WI38 (cell line): ENCODE results near the gene TUBAL3.

Experiments used
- H3K4me3 ChIP-seq: 2 replicates; pipeline ENCODE4 v1.5.1; 2011; ENCODE audit warnings: low read depth, mild to moderate bottlenecking, control low read depth, low read length
- TF ChIP-seq, protein P1 (sequence below): IDR thresholded peaks from 2 replicates; pipeline ENCODE4 v1.5.1; 2012; ENCODE audit warnings: low read depth, mild to moderate bottlenecking, control low read depth, low read length

TUBAL3 gene

DNA sequence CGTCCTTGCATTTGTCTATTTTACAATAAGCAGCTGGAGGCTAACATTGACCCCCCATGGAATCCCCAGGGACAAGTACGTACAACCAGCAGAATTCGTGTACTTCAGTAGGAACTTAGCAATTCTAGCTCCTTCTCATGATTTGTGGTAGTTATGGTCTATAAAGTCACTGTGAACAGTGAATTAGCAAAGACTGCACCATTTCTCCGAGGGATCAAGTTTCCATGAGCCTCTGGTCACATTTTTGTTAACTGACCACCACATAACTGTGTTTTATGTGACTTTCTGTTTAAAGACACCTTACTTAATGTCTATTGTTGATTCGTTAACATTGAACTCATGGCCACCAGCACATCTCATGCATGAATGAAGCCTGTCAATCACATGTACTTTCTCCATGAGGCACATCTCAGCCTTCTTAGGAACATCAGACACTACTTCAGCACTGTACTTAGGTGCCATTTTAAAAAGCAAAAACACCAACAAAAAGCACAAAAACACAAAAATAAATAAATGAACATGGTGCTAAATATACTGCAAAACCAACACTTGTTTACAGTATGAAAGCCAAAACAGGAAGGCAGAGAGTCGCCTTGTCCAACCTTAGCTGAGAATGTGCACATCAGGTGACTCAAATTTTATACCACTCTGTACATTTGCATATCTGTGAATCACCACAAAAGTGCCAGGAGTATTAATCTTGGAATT is 48.9 kb downstream of the TUBAL3 start:
- TF ChIP-seq, protein P1, sequence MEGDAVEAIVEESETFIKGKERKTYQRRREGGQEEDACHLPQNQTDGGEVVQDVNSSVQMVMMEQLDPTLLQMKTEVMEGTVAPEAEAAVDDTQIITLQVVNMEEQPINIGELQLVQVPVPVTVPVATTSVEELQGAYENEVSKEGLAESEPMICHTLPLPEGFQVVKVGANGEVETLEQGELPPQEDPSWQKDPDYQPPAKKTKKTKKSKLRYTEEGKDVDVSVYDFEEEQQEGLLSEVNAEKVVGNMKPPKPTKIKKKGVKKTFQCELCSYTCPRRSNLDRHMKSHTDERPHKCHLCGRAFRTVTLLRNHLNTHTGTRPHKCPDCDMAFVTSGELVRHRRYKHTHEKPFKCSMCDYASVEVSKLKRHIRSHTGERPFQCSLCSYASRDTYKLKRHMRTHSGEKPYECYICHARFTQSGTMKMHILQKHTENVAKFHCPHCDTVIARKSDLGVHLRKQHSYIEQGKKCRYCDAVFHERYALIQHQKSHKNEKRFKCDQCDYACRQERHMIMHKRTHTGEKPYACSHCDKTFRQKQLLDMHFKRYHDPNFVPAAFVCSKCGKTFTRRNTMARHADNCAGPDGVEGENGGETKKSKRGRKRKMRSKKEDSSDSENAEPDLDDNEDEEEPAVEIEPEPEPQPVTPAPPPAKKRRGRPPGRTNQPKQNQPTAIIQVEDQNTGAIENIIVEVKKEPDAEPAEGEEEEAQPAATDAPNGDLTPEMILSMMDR: no peak
- H3K4me3 ChIP-seq: no peak overlapping the region

DNA sequence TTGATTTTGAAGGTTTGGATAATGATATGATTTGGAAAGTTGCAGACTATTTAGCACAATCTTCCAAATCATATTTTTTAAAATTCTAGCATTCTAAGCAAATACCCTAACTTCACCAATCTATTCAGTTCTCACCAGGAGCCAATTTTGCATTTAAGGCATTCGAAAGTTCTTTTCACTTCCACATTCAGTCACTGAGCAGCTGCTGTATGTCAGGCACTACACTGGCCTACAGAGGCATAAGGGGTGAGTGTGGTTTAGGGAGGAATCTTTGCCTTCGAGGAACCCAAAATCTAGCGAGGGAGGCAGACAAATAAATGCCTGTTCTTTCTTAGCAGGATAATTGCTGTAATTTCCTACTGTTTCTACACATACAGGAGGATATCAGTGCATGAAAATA is 50.6 kb downstream of the TUBAL3 start:
- no peak overlapping the region for H3K4me3 ChIP-seq
- TF ChIP-seq, protein P1: no peak

DNA sequence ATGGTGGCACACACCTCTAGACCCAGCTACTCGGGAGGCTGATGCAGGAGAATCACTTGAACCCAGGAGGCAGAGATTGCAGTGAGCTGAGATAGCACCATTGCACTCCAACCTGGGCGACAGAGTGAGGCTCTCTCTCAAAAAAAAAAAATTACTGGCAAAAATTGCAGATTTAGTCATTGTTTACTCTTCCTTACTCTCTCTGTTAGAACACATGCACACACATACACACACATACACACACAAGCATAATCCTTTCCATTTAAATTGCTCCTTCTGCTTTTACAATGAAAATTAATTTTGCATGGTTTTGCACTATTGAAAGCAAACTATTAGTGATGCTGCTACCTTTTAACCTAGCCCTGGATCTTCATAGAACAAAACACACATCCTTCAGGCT is 55.3 kb downstream of the TUBAL3 start:
- H3K4me3 ChIP-seq: no peak overlapping the region
- TF ChIP-seq, protein P1: no peak

DNA sequence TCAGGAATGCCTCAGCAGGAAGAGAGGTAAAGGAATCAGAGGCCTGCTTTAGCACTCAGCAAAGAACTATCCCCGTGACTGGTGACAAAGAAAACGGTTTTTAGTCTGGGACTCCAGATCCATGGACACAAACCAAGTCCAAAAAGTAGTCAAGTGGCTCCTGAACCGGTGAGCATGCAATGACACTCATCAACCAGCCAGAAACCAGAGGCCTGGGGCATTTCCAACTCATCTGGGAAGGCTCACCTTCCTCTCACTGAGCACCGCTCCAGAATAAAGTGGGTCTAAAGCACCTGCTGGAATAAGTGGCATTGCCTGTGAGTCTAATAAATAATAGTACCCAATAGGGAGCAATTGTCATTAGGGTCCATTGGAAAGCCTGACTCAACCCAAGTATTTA is 57.7 kb downstream of the TUBAL3 start:
- TF ChIP-seq, protein P1: no peak
- no peak overlapping the region for H3K4me3 ChIP-seq

DNA sequence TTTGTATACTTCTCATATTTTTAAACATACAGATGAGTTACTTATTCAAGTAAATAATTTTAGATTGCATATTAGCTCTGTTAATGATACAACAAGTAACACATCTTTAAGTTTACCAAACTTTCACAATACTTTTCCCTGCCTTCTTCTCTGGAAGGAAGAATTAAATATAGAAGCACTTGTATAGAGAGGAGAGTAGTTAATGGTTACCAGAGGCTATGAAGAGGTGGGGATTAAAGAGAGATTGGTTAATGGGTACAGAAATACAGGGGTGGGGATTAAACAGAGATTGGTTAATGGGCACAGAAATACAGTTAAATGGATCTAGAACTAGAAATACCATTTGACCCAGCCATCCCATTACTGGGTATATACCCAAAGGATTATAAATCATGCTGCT is 59.9 kb downstream of the TUBAL3 start:
- TF ChIP-seq, protein P1: no peak
- no peak overlapping the region for H3K4me3 ChIP-seq

DNA sequence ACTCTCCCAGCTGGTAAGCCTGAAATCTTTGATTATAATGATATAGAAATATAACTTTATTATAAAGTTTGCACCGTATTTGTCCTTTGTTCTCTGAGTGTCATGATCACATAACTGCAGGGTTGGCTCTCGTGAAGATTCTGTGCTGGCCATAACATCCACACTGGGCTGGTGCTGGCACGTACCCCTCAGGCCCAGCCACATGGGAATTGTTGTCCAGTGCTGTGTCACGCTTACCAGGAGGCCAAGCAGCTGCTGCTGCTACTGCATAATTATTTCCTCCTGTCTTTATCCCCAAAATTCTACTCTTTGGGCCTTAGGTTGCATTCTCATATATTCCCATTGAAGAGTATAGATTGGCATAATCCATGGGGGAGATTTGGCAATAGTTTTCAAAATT is 60.6 kb downstream of the TUBAL3 start:
- TF ChIP-seq, protein P1: no peak
- no peak overlapping the region for H3K4me3 ChIP-seq

DNA sequence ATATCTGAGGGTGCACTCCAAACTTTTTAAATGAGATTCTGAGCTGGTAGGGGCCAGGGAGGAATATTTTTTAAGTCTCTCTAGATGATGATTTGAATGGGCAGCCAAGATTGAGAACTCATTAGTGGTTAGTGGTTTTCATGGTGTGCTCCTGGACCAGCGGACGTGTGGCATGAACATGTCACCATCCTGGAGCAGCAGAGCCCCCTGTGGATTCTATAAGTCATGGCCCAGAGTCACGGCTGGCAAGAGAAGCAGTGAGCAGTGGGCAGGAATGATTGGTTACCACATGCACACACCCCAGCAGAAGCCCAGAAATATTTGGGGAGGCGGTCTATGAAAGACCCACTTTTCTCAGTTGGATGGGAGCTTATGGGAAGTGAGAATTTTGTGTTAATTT is 61.1 kb downstream of the TUBAL3 start:
- TF ChIP-seq, protein P1: no peak
- no peak overlapping the region for H3K4me3 ChIP-seq
